Fibroblast of the conjunctiva (primary cell): ENCODE data around the gene ADAM8.

ENCODE experiments used
- DNase-seq: peaks from one replicate; pipeline ENCODE4 v3.0.0-alpha.2; 2010; ENCODE audit warnings: low read depth

ADAM8 gene

DNA sequence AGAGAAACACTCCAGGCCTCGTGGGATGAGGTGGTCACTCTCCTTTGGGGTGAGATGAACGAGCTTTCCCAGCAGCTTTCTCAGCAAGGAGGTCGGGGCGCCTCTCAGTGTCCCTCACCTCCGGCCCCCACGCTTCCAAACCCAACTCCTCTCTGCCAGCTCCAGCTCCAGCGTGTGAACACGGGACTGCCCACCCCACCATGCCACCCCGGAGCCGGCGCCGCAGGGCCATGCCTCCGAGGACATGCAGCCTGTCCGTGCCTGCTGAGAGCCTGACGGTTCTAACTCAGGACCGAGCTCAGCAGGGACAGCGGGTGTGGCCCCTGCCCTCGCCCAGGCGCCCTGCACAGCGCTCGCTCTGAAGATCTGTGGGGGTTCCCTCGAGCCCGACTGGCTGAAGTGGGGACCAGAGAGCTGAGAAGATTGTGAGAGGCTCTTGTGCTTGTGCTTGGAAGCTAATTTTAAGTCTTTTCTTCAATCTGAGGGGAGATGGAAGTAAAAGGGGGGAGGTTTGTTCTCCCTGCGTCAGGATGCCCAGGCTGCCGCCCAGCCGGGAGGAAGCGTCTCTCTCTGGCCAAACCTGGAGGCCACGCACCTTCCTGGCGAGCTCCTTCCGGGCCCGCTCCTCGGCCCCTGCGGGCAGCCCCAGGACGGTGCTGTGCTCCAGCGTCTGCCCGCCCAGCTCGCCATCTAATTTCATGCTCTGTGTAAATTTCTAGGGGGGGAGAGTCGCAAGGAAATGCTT lies 5.1 kb upstream of the ADAM8 start:
- DNase-seq: no peak

GRCh38 chr10:133281084-133281483 lies 4.4 kb upstream of the ADAM8 start:
- DNase-seq: no peak

GRCh38 chr10:133280391-133281059 lies 3.9 kb upstream of the ADAM8 start:
- DNase-seq: no peak

DNA sequence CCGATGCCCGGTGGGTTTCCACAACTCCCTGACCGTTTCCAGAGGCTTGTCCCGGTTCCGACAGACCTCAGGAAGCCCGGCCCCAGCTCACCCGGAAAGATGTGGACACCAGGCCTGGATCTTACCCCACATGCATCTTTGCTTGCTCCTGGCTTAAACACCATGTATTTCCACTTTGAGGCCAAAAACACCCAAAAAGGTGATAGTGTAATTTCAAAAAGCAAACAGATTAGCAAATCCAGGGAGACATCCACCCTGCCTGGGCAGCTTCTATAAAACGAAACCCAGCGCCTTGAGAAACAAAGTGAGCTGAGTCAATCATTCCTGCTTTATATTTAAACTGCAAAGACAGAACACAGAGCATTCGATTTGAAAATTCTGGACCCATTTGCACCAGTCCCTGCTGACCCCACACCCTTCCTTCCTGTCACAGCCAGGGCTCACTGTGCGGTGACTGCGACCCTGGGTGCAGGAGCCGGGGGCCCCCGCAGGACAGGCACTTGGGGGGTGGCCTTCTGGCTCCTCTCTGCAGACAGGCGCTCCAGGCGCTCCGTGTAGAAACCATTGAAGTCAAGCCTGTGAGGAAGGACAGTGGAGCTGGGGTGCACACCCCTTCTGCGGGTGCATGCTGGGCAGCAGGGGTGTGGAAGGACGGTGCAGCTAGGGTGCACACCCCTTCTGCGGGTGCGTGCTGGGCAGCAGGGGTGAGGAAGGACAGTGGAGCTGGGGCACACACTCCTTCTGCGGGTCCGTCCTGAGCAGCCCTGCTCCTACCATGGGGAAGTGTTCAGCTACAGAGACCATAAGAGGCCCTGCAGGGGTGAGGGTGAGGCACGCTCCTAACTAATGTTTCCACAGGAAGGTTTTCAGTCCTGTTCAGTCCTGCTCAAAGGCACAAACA lies 2.9 kb upstream of the ADAM8 start:
- DNase-seq: no peak

GRCh38 chr10:133278577-133279265 lies 2.1 kb upstream of the ADAM8 start:
- DNase-seq: no peak

DNA sequence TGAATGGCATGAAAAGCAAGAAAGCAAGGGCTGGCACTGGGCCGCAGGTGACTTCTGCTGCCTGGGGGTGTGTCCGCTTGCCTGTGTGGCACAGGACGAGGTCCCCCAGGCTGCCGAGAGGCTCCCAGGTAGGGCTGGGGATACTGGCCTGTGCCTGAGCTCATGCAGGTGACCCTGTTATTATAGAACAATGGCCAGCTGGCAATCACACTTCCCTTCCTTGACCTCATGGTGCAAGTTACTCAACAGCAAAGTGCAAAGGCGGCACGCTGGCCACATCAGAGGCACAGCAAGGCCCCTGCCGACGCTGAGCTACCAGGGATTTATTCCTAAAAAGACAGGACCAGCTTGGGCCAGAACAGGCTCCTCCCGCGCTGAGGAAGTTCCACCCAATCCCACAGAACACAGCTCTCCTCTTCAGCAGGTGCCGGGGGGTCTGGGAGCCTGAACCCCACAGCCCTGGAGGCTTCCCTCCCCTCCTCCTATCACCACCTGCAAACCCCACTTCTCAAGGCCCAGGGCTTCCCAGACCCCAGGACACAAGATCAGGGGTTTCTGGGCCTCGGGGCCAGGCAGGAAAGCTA lies 1.4 kb upstream of the ADAM8 start:
- DNase-seq: no peak

- no peak for DNase-seq
Measured at GRCh38 chr10:133277277-133277992, 767 bp upstream of the ADAM8 start.

DNA sequence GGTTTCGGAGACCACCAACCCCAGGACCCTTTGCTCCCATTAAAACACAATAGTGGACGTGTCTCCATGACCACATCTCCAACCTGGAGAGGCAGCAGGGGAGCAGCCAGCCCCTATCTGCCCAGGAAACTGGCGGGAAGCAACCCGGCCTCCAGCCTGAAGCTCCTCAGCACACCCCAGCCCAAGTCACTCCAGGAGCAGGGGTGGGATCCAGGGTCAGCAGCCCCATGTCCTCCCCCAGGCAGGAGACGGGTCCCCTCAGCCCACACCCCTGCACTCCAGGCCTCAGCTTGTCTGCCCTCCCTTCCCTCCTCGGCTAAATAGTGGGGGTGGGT lies 601 bp downstream of the ADAM8 start:
- DNase-seq: no peak

DNA sequence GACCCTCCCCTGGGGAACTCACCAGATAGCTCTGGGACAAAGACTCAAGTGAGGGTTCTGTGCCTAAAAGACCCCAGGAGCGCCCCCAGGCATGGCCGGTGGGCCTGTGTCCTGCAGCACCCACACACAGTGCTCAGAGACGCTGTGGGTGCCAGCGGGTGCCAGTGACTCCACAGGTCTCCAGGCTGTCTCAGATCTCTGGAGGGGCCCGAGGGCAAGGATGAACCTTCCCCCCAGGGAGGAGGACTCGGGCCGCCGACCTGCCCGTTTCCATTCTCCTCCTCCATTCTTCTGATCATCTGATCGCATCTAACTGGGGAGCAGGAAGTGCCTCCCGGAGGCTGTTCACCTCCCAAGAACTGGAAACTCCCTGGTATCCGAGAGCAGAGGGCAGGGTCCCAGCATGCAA lies 980 bp downstream of the ADAM8 start:
- DNase-seq: no peak

DNA sequence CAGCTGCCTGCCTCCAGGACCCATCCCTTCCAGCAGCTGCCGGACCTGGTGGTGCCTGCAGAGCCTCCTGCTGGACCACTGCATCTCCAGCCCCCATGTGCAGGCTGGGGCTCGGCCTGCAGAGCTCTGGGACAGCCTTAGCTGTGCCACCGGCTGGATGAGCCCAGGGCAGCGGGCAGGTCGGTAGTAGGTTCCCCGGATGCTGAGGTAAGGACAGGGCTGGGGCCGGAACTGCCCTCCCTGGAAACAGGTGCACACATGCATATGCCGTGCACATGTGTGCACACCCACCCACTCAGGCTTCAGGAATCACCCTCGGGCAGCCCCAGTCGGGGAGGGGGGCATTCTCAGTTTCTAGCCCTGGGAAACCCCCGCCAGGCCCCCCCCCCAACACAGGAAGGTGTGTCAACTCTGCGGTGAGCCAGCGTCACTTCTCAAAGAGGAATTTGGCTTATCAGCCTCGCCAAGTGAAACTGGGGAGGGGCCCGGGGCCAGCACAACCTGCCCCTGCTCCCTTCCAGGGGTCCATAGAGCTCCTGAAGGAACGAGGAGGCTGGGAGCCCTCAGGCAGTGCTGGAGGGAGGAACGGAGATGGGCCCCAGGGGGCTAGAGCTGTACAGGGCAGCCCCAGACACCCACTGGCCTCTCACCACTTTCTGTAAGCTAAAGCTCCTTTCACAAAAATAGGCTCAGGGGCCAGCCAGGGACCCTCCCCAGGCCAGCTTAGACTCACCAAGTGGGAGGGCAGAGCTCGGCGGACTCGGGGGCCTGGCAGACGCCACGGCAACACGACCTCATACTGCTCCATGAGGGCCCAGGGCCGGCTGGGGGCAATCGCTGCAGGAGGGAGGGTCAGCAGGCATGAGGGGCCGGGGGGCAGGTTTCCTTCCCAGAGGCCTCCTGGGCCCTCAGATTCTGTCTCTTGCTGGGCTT lies 1.7 kb downstream of the ADAM8 start:
- no peak for DNase-seq

DNA sequence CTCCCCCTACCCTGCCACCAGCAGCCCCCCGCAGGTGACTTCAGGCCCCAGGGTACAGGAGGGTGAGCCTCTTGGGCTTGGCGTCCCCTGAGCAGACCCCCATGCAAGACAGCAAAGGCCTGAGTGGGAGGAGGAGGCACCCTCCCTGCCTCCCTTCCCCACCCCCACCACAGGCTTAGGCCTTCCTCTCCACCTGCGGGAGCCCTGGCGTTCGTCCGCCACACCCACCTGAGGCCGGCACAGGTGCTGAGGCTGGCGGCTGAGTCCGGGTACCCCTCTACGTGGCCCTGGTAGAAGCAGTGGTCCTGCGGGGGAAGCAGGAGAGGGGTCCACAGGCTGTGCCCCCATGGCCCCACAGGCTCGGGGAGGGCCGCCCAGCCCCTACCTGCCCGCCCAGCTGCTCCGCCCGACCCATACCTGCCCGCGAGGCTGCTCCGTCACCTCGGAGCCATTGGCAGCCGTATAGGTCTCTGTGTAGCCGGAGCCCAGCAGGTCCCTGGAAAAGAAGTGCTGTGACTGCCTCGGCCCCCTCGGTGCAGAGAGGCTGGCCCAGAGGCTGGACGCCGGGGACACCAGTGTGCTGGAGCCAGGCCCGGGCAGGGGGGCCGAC lies 3.0 kb downstream of the ADAM8 start:
- no peak for DNase-seq

DNA sequence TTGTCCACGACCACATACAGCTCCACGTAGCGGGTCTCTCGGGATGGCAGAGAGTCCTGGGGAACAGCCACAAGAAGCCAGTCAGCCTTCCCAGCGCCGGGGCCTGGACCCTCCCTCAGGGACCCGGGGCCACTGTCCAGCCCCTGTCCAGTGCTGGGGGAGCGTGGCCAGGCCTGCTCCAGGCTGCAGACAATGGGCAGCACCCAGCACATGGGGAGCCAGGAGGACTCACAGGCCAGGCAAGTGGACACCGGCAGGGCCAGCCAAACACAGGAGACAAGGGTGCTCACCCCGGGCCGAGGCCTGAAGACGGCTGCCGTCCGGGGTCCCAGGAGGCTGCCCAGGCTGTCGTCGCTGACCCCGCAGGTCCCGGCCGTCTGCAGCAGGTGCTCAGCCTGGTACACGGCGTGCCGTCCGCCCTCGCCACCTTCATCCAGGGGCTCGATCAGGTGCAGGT lies 3.7 kb downstream of the ADAM8 start:
- DNase-seq: no peak

- DNase-seq: no peak
Measured at GRCh38 chr10:133272301-133272963, 4.2 kb downstream of the ADAM8 start.

DNA sequence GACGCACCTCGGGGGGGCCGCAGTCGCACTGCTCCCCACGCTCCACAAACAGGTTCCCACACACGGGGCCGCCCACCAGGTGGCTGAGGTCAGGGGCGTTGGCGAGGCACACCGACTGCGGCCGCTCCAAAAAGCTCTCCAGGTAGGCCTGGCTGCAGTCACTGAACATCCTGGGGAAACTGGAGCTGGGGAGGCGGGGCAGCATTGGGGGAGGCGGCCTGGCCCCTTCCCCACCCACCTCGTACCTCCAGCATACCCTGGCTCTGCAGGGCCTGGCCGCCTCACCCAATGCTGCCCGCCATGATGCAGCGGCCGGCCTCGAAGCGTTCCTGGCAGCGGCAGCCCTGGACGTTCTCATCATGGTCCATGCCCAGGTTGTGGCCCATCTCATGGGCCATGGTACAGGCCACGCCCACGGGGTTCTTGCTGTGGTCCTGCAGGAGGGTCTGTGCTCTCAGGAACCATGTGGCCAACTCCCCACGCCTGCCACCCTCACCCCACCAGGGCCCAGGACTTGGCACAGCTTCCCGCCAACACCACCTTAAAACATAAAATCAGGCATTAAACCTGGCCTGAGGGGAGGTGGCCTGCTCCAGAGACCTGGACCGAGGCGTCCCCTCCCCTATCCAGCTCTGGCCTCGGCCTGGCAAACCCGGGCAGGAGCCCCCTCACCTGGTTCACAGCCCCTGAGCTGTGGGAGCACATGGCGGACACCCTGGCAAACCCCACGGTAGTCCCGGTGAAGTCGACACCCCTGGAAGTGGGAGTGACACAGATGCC lies 5.0 kb downstream of the ADAM8 start:
- no peak for DNase-seq

- no peak for DNase-seq
Measured at GRCh38 chr10:133270773-133271297, 5.8 kb downstream of the ADAM8 start.

GRCh38 chr10:133270204-133270603 lies 6.5 kb downstream of the ADAM8 start:
- DNase-seq: no peak

GRCh38 chr10:133269367-133269766 lies 7.3 kb downstream of the ADAM8 start:
- DNase-seq: no peak

- DNase-seq: no peak
Measured at GRCh38 chr10:133268532-133268931, 8.1 kb downstream of the ADAM8 start.
